Endothelial cell of umbilical vein (primary cell): ENCODE data around the gene C16orf95.

Source experiments
- CTCF ChIP-seq, 2 donors: IDR thresholded peaks; 1 replicate in 1 of 2; 2 replicates in 1 of 2; pipeline ENCODE4 v1.5.1; 2011; ENCODE audit warnings: low read length in 2 of 2, mild to moderate bottlenecking in 2 of 2, moderate library complexity in 2 of 2, control low read depth in 1 of 2, inconsistent platforms in 1 of 2, low read depth in 1 of 2; ENCODE audit not compliant: insufficient read depth in 1 of 2; ENCODE audit errors: extremely low read depth in 1 of 2
- JUN ChIP-seq: IDR thresholded peaks from 2 replicates; pipeline ENCODE4 v1.6.1; 2011; ENCODE audit warnings: borderline replicate concordance, low read depth; ENCODE audit not compliant: insufficient read length, insufficient read depth
- TF ChIP-seq, protein P1 (sequence below): IDR thresholded peaks from 2 replicates; pipeline ENCODE4 v1.6.1; 2011; ENCODE audit not compliant: insufficient read depth, insufficient read length

- TF ChIP-seq CTCF (IDR thresholded peaks at IDR 0.05; ENCODE audit: extremely low read depth in 1 of 2, insufficient read depth in 1 of 2, low read depth in 1 of 2, low read length in 2 of 2) (no peak), JUN (no peak)
- TF ChIP-seq, protein P1, sequence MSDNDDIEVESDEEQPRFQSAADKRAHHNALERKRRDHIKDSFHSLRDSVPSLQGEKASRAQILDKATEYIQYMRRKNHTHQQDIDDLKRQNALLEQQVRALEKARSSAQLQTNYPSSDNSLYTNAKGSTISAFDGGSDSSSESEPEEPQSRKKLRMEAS, result no peak
Measured at GRCh38 chr16:87333581-87334331, 16.6 kb upstream of the C16orf95 start.
